Mononuclear cell (primary cell): ENCODE data around the gene RBM6. TPM values are rescaled to one million over a fixed set of nuclear protein-coding genes. Genes with fewer than 3 reads are reported as not detected.
"Not testable (repeated sequence)": the region's sequence is repeated elsewhere in the genome, so short reads cannot be mapped to it uniquely, and the experiment has no call there.

ENCODE experiments used
- H3K27me3 ChIP-seq: 2 replicates; pipeline ENCODE4 v1.6.0; 2011; ENCODE audit warnings: low read length, control low read depth; ENCODE audit not compliant: insufficient read depth
- H3K4me1 ChIP-seq: 2 replicates; pipeline ENCODE4 v1.5.1; 2011; ENCODE audit warnings: mild to moderate bottlenecking, low read length, control low read depth; ENCODE audit not compliant: insufficient read depth
- H3K4me3 ChIP-seq: 2 replicates; pipeline ENCODE4 v1.5.1; 2011; ENCODE audit warnings: mild to moderate bottlenecking, low read length, moderate library complexity
- H3K9me3 ChIP-seq: 2 replicates; pipeline ENCODE4 v1.5.1; 2011; ENCODE audit warnings: low read depth, mild to moderate bottlenecking, control low read depth, low read length
- total RNA-seq: library from RNA; depleted of rRNA; stranded (reverse); fragments of >200 nt; gene quantifications from one replicate; pipeline ENCODE4 v1.2.3, GENCODE V29; 2012

Gene RBM6
- total RNA-seq, 1 donor, result 59.0 TPM

GRCh38 chr3:50084951-50085350 is 145.0 kb downstream of the RBM6 start:
- peaks cover 27% of the 10 kb centered on the region for H3K4me1 ChIP-seq
- not testable (repeated sequence) for H3K4me3 ChIP-seq, H3K9me3 ChIP-seq, H3K27me3 ChIP-seq

DNA sequence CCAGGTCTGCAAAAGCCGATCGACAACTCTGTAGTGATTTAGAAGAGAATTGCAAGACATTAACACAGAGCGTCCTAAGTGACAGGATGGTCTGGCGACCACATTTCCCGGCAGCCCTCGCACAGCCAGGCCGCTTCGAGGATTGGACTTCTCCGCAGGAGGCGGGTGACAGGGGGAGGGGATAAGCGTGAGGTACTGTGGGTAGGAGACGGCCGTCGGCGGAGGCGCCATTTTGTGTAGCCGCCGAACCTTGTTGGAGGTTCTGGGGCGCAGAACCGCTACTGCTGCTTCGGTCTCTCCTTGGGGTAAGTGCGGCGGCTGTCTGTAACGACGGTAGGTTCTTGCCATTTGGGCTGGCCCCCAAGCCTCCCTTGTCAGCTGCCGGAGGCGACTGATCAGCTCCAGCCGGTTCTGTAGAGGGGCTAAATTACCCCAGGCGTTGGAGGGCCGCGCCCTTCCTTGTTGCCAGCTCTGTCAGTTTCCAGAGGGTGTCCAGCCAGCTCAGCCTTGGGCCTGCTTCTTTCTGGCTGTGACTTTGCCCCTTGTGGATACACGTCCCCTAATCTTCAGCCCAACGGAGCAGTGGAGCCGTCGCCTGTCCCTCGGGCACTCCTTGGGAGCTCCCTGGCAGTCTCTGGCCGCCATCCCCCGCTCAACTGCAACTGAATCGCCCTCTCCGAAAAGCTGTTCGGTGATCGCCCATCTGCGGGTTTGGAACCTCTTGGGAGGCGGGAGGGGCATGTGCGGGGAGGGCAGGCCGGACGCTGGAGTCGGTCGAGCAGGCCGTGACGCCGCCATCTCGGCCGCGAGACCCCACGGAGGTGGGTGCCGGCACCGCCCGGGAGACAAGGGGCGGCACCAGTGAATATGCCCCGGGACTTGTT is 149.0 kb downstream of the RBM6 start, which contains the start of gene RBM5:
TSS of gene RBM5 (plus strand) at position 195 of the 884 bp plus-strand sequence. CDS start 1,516 bp downstream, outside the sequence.
- Histone ChIP-seq H3K4me3 (peak within 1 kb of the TSS; percentile 100), H3K27me3 (no peaks in the 10 kb centered on the region), H3K9me3 (no peaks in the 10 kb centered on the region), H3K4me1 (peaks cover 27% of the 10 kb centered on the region)

DNA sequence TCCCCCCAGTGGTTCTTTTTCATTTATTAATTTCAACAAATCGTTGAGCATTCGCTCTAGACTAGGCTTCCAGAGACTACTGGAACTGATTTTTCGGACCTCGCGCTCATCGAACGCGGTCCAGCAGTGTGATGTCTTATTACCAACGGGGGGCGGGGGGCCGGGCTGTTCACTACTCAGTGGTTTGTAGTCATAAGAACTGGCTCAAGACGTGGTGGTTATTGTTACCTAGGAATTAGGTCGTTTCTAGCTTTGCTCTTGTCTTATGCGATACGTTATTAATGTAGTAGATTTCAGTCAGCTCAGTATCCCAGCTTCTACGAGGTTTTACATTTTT is 149.6 kb downstream of the RBM6 start:
- peaks cover 27% of the 10 kb centered on the region for H3K4me1 ChIP-seq
- no peaks in the 10 kb centered on the region for H3K27me3 ChIP-seq
- H3K4me3 ChIP-seq, result peak overlapping the region; percentile 100
- no peaks in the 10 kb centered on the region for H3K9me3 ChIP-seq

DNA sequence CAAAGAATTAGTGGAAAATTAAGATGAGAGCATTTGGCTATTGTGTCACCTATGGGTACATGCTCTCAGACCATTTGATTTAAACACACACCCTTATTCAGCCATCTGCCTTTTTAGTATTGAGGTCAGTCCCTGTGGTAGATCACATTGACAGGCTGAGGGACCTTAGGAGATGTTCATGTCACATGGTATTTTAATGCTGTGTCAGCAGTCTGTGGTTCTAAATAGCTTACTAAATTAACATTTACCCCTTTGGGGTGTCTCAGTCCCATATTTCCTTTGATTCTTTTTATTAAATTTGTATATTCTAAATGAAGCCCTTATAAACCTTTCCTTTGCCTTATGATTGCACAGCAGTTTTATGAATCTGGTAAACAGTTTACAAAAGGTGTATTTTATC is 151.0 kb downstream of the RBM6 start:
- Histone ChIP-seq H3K27me3 (no peaks in the 10 kb centered on the region), H3K4me1 (peaks cover 27% of the 10 kb centered on the region)

DNA sequence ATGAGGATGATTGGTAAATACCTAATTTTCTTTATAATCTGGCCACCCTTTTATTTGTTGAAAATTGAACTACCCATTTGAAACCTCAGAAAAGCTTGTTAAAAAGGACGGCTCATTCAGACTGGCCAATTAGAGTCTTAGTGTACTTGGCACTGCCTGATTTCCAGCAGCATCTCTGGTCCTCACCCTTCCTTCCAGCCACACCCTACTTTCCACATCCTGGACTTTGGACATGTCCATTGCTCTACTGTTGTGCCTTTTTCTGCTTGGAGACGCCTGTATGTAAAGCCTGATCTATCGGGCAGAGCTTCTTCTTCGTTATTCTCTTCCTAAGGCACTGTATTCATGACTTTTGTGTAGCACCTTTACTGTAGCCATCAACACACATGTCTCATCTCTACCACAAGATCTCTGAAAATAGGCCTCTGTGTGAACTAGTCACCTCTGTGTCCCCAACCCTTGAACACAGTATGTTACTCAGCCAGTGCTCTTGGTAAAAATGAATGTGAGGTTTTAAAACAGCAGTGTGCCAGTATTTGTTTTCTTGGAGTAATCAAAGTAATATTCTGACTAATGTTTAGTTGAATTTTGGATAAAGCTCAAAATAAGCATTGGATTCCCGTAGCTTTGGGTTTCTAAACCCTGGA is 155.5 kb downstream of the RBM6 start:
- Histone ChIP-seq H3K4me1 (peaks cover 11% of the 10 kb centered on the region), H3K27me3 (no peaks in the 10 kb centered on the region), H3K4me3 (no peak overlapping the region), H3K9me3 (no peaks in the 10 kb centered on the region)

More for the DNA sequence above, 151.0 kb downstream of the RBM6 start:
- H3K4me3 ChIP-seq, result no peak overlapping the region
- no peaks in the 10 kb centered on the region for H3K9me3 ChIP-seq

- no peak overlapping the region for H3K4me3 ChIP-seq
- H3K27me3 ChIP-seq, result no peaks in the 10 kb centered on the region
- H3K4me1 ChIP-seq, result no peaks in the 10 kb centered on the region
- H3K9me3 ChIP-seq, result no peaks in the 10 kb centered on the region
Observed at GRCh38 chr3:50100386-50100785, 160.4 kb downstream of the RBM6 start.

- Histone ChIP-seq H3K4me3 (no peak overlapping the region), H3K27me3 (no peaks in the 10 kb centered on the region), H3K9me3 (no peaks in the 10 kb centered on the region), H3K4me1 (no peaks in the 10 kb centered on the region)
Observed at GRCh38 chr3:50100956-50101845, 161.3 kb downstream of the RBM6 start.

GRCh38 chr3:50102558-50102957 is 162.6 kb downstream of the RBM6 start:
- H3K4me3 ChIP-seq, result no peak overlapping the region
- no peaks in the 10 kb centered on the region for H3K4me1 ChIP-seq
- H3K9me3 ChIP-seq, result no peaks in the 10 kb centered on the region
- H3K27me3 ChIP-seq, result no peaks in the 10 kb centered on the region

DNA sequence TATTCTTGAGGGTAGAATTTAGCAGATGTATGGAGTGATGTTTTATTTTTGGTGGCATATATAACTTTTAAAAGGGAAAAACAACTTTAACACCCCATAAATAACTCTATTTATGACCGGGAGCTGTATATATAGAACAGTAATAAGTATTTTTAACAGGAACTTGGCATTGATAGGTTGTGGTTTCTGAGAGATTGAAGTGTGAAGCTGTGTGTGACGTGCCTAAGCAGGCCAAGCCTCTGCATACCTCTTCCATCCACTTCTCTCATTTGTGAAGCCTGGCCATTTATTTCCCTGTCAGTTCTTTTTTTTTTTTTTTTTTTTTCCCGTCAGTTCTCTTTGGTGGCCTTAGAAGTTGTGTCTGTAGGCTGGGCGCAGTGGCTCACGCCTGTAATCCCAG is 171.8 kb downstream of the RBM6 start:
- H3K4me3 ChIP-seq, result no peak overlapping the region
- H3K27me3 ChIP-seq, result no peaks in the 10 kb centered on the region

DNA sequence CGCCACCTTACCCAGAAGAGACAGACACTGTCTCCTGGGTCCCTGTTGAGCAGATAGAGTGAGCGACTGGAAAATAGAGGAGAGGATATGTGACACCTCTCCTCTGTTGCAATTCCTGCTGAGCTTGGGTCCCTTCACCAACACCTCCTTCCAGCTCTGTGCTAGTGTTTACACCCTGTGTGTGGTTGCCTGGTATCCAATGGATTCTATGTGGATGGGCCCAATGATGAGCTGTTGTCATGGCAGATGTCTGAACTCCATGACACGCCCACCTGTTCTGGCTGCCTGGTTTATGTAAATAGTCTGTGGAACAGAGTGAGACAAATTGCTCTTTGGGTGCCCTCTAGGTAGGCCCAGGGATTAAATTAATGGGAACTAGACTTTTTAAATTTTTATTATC is 172.5 kb downstream of the RBM6 start:
- H3K4me3 ChIP-seq, result no peak overlapping the region
- no peaks in the 10 kb centered on the region for H3K27me3 ChIP-seq
- H3K9me3 ChIP-seq, result no peaks in the 10 kb centered on the region
- H3K4me1 ChIP-seq, result peaks cover 4% of the 10 kb centered on the region

More for the DNA sequence above, 171.8 kb downstream of the RBM6 start:
- H3K4me1 ChIP-seq, result peaks cover 4% of the 10 kb centered on the region
- H3K9me3 ChIP-seq, result no peaks in the 10 kb centered on the region

DNA sequence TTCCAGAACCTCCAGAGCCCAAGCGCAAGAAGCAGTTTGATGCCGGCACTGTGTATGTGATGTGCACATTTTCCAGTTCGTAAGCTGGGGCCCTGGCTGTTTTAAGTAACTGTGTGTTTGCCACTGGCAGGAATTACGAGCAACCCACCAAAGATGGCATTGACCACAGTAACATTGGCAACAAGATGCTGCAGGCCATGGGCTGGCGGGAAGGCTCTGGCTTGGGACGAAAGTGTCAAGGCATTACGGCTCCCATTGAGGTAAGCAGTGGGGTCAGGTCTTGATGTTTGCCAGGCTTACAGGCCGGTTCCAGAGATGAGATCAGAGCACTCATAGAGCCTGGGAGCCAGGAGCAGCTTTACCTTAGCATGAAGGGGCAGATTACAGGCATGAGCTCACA is 177.2 kb downstream of the RBM6 start:
- Histone ChIP-seq H3K9me3 (no peaks in the 10 kb centered on the region), H3K27me3 (no peaks in the 10 kb centered on the region), H3K4me1 (no peaks in the 10 kb centered on the region), H3K4me3 (no peak overlapping the region)

DNA sequence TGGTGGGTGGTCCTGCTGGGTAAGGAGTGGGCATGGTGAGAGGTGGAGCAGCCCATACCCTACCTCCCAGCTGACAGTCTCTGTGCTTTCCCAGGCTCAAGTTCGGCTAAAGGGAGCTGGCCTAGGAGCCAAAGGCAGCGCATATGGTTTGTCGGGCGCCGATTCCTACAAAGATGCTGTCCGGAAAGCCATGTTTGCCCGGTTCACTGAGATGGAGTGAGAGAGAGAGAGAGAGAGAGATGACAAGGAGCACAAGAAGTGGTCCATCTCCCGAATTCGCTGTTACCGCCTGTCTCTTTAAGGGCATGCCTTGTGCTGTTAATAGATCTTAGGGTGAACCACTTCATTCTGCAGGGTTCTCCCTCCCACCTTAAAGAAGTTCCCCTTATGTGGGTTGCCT is 178.3 kb downstream of the RBM6 start:
- H3K4me1 ChIP-seq, result no peaks in the 10 kb centered on the region
- H3K9me3 ChIP-seq, result no peaks in the 10 kb centered on the region
- no peak overlapping the region for H3K4me3 ChIP-seq
- no peaks in the 10 kb centered on the region for H3K27me3 ChIP-seq

DNA sequence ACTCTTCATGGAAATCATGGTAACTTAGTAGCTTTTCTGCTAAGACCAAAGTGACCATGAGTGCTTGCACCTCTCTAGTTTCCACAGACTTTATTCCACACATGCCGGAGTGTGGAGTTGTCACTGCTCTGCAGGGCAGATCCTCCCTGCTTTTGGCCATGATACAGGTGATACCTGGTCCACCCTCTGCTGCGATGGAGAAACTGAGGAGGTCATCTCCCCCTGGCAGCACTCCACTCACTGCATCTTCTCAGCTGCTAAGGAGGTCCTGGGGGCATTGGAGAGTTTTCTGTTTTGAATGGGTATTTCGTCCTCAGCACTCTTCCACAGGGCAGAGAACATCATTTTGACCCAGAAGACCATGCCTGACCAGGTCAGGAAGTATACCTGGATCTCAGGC is 179.8 kb downstream of the RBM6 start:
- Histone ChIP-seq H3K9me3 (no peaks in the 10 kb centered on the region), H3K4me1 (no peaks in the 10 kb centered on the region), H3K4me3 (no peak overlapping the region), H3K27me3 (no peaks in the 10 kb centered on the region)

GRCh38 chr3:50120364-50121071 is 180.6 kb downstream of the RBM6 start:
- Histone ChIP-seq H3K27me3 (no peaks in the 10 kb centered on the region), H3K4me3 (no peak overlapping the region), H3K9me3 (no peaks in the 10 kb centered on the region), H3K4me1 (no peaks in the 10 kb centered on the region)
